ENCODE data around the gene ERMP1. TPM values are rescaled to one million over a fixed set of nuclear protein-coding genes. Genes with fewer than 3 reads are reported as not detected.

ERMP1 gene
- total RNA-seq, 4 donors from 2014 or later, result 7.3 to 10.0 (median 9.4) TPM

GRCh38 chr9:5778805-5779204 lies 54.1 kb downstream of the ERMP1 start:
- H3K27ac ChIP-seq (replicated peaks in 1 of 4), result no peak overlapping the region
- 100% methylated on average over 1 of the region's 1 CpG for WGBS
- no peak overlapping the region for H3K4me3 ChIP-seq
- H3K36me3 ChIP-seq, result peaks cover 39 to 85% (median 59%) of the 10 kb centered on the region in 4 donors
- no peaks in the 10 kb centered on the region for H3K27me3 ChIP-seq
- intact Hi-C loops (cut with DNase I), result no loop called here
- H3K4me1 ChIP-seq, result peaks cover 0 to under 1% (median 0%) of the 10 kb centered on the region in 4 donors
- TF ChIP-seq POLR2A (IDR thresholded peaks at IDR 0.05; ENCODE audit: low read depth) (no peak), POLR2AphosphoS5 (IDR thresholded peaks at IDR 0.05) (no peak), EP300 (IDR thresholded peaks at IDR 0.05) (no peak)
- TF ChIP-seq, protein P1, sequence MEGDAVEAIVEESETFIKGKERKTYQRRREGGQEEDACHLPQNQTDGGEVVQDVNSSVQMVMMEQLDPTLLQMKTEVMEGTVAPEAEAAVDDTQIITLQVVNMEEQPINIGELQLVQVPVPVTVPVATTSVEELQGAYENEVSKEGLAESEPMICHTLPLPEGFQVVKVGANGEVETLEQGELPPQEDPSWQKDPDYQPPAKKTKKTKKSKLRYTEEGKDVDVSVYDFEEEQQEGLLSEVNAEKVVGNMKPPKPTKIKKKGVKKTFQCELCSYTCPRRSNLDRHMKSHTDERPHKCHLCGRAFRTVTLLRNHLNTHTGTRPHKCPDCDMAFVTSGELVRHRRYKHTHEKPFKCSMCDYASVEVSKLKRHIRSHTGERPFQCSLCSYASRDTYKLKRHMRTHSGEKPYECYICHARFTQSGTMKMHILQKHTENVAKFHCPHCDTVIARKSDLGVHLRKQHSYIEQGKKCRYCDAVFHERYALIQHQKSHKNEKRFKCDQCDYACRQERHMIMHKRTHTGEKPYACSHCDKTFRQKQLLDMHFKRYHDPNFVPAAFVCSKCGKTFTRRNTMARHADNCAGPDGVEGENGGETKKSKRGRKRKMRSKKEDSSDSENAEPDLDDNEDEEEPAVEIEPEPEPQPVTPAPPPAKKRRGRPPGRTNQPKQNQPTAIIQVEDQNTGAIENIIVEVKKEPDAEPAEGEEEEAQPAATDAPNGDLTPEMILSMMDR (IDR thresholded peaks at IDR 0.05), result no peak
- peaks cover 0 to 24% (median 16%) of the 10 kb centered on the region in 4 donors for H3K9me3 ChIP-seq
- no peak for DNase-seq (ENCODE audit: extremely low spot score)

DNA sequence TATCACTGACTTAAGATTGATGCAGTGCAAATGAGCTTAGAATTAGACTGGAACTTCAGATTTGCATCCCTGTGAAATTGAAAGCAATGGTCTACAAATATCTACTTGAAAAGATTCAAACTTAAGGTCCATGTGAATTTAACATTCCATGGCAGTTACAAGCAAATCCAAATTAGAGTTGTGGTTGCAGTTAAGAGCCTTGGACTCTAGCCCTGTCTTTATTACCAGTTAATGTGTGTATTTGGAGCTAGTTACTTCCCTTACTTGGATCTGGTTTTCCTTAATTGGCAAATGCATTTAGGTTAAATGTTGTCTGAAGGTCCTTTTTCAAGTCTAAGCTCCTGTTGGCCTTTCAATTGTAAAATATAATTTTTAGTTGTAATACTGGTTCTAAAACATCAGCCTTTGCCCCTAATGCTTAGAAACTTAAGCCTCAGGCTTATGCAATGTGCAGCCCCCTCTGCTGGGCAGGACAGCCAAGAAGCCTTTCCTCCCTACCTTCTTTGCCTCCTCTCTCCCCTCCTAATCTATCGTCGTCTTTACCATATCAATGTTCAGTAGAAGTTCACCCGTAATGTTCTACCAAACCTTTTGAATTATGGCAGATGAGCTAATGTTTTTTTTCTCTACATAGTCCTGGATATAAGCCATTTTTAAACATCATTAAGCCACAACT lies 59.5 kb downstream of the ERMP1 start:
- H3K27ac ChIP-seq (replicated peaks in 1 of 4), result no peak overlapping the region

DNA sequence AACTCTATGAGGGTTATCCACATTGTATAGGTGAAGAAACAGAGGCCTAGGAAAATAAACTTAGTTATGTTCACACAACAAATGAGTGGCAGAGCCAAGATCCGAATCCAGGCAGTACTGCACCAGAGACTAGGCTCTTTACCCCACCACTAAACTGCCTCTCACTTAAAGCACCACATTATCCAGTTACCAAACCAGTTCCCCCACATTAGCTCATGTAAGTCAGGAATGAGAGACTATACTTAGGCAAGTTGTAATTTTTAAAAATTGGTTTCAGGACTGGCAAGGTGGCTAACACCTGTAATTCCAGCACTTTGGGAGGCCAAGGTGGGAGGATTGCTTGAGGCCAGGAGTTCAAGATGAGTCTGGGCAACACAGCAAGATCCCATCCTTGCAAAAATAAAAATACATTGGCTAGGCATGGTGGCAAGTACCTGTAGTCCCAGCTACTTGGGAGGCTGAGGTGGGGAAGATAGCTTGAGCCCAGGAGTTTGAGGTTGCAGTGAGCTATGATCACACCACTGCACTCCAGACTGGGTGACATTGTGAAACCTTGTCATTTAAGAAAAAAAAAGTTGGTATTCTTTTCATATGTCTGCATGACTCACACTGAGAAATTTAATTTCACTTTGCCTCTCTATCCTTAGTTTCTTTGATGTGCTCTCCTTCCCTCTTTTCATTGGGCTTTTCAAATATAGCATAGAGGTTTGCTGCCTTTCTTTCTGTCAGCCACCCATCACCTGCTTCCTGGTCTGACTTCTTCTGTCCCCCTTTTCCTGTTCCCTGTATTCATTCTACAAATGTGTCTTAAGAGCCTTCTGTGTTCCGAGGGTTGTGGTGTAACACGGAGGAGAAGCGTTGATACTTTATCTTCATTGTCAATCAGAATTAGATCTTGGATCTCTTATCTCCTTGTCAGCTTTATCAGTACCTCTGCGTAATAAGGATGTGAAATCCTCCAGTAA lies 64.7 kb downstream of the ERMP1 start:
- no peaks in the 10 kb centered on the region for H3K9me3 ChIP-seq
- no peaks in the 10 kb centered on the region for H3K27me3 ChIP-seq
- intact Hi-C loops (cut with DNase I), result no loop called here
- no peak overlapping the region for H3K4me3 ChIP-seq
- H3K36me3 ChIP-seq, result peaks cover 65 to 98% (median 93%) of the 10 kb centered on the region in 4 donors
- no peak overlapping the region for H3K27ac ChIP-seq (replicated peaks in 1 of 4)
- 86% methylated on average over 5 of the region's 5 CpGs for WGBS
- TF ChIP-seq POLR2AphosphoS5 (IDR thresholded peaks at IDR 0.05) (no peak), POLR2A (IDR thresholded peaks at IDR 0.05; ENCODE audit: low read depth) (no peak), EP300 (IDR thresholded peaks at IDR 0.05) (no peak)
- TF ChIP-seq, protein P1 (IDR thresholded peaks at IDR 0.05), result no peak
- no peak for DNase-seq (ENCODE audit: extremely low spot score)
- peaks cover 0 to 4% (median 0%) of the 10 kb centered on the region in 4 donors for H3K4me1 ChIP-seq

More for the DNA sequence above, 59.5 kb downstream of the ERMP1 start:
- H3K4me1 ChIP-seq, result peaks cover 0 to 4% (median 0%) of the 10 kb centered on the region in 4 donors
- intact Hi-C loops (cut with DNase I), result no loop called here
- WGBS, result 93% methylated on average over 3 of the region's 3 CpGs
- DNase-seq (ENCODE audit: extremely low spot score), result no peak
- no peak overlapping the region for H3K4me3 ChIP-seq
- no peaks in the 10 kb centered on the region for H3K27me3 ChIP-seq
- H3K36me3 ChIP-seq, result peaks cover 55 to 97% (median 87%) of the 10 kb centered on the region in 4 donors
- H3K9me3 ChIP-seq, result peaks cover 0 to 3% (median under 1%) of the 10 kb centered on the region in 4 donors
- TF ChIP-seq EP300 (IDR thresholded peaks at IDR 0.05), result no peak
- no peak for TF ChIP-seq POLR2A (IDR thresholded peaks at IDR 0.05; ENCODE audit: low read depth)
- TF ChIP-seq, protein P1 (IDR thresholded peaks at IDR 0.05), result no peak
- TF ChIP-seq POLR2AphosphoS5 (IDR thresholded peaks at IDR 0.05), result no peak

DNA sequence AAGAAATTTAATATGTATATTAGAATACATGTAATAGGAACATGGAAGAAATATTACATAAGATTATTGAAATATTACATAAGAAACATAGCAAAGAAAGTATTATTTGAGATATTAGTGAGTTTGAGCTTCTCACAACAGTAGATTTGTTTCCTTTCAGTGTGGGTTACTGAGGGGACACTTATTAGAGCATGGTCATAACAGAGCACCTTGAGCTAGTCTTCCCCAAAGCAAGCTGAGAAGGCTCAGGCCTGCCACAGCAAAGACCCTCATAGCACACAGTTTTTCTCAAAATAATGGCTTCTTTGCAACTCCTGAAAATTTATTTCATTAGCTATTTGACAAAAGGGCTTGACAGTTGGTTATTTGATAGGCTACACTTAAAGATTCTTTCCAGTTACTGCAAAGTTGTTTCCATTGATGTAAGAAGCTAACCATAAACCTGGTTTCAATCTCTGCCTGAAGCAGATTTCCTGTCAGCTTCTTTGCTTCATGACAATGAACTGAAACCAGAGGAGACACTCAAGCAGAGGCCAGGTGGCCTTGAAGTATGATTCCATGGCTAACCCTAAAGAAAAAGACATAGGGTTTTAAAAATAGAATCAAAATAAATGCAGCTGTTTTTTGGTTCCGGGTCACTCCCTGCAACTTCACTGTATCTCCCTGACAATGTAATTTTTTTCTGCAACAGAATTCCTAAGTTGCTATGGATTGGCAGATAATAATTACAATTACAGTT lies 68.6 kb downstream of the ERMP1 start:
- H3K27ac ChIP-seq (replicated peaks in 1 of 4), result no peak overlapping the region
- 83% methylated on average over 1 of the region's 1 CpG for WGBS
- H3K4me3 ChIP-seq, result no peak overlapping the region
- H3K9me3 ChIP-seq, result no peaks in the 10 kb centered on the region
- H3K27me3 ChIP-seq, result no peaks in the 10 kb centered on the region
- TF ChIP-seq POLR2AphosphoS5 (IDR thresholded peaks at IDR 0.05) (no peak), EP300 (IDR thresholded peaks at IDR 0.05) (no peak), POLR2A (IDR thresholded peaks at IDR 0.05; ENCODE audit: low read depth) (no peak)
- TF ChIP-seq, protein P1 (IDR thresholded peaks at IDR 0.05), result no peak
- peaks cover 53 to 97% (median 76%) of the 10 kb centered on the region in 4 donors for H3K36me3 ChIP-seq
- intact Hi-C loops (cut with DNase I), result no loop called here
- DNase-seq (ENCODE audit: extremely low spot score), result no peak
- H3K4me1 ChIP-seq, result peaks cover 0 to 4% (median 0%) of the 10 kb centered on the region in 4 donors

All from esophagus muscularis mucosa (tissue), 4 donors.